Gastrocnemius medialis (tissue), 4 donors: ENCODE results near the gene CEP126.

Experiments used
- POLR2A ChIP-seq, 2 donors: fragments of 450-650 bp; IDR thresholded peaks; one replicate each; pipeline ENCODE4 v1.6.1; 2017; ENCODE audit warnings: antibody characterized with exemption in 2 of 2, mild to moderate bottlenecking in 2 of 2, moderate library complexity in 2 of 2
- TF ChIP-seq, protein P1 (sequence below), 5 experiments: fragments of 450-650 bp in 3 of 5; fragments of 200-600 bp in 2 of 5; sonication (generic) in 2 of 5; IDR thresholded peaks in 4 of 5; conservative IDR thresholded peaks in 1 of 5; 1 replicate in 4 of 5; 2 replicates in 1 of 5; pipeline ENCODE4 v1.5.1; 2016 to 2019; ENCODE audit warnings: antibody characterized with exemption in 5 of 5, mild to moderate bottlenecking in 3 of 5, moderate library complexity in 3 of 5

DNA sequence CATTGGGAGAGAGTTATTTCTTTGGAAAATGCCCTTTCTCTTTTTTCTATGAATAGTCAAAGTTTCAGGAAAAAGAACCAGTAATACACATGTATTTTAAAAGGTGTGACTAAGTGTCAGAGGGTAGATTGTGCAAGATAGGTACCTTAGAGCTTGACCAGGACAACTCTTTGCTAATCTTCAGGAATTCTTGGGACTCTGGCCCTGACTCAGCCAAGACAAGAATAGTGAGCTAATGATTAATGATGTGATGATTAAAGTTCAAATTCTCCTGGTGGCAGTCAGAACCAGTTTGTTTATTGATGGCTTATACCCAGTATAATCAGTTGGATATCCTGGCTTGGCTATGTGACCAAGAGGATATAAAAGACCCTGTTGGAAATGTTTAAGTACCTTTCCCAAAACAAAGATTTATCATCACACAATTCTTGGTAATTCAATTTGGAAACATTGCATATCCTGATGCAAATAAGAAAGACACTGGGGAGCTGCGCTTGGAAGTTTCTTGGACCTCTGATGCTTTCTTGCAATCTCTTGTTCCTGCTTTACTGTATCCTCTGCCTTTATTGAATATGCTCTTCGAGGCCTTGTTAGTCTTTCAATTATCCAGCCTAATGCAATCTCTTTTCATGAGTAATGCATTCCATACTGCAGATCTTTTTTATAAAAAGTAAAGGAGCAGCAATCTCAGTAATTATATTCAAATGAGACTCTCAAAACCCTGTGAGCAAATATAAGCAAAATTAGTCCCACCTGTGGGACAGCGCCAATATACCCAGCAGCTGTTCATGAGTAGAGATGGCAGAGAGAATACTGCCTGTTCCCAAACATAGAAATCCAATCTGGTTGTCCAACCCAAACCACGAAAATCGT lies 48.0 kb upstream of the CEP126 start:
- TF ChIP-seq, protein P1, sequence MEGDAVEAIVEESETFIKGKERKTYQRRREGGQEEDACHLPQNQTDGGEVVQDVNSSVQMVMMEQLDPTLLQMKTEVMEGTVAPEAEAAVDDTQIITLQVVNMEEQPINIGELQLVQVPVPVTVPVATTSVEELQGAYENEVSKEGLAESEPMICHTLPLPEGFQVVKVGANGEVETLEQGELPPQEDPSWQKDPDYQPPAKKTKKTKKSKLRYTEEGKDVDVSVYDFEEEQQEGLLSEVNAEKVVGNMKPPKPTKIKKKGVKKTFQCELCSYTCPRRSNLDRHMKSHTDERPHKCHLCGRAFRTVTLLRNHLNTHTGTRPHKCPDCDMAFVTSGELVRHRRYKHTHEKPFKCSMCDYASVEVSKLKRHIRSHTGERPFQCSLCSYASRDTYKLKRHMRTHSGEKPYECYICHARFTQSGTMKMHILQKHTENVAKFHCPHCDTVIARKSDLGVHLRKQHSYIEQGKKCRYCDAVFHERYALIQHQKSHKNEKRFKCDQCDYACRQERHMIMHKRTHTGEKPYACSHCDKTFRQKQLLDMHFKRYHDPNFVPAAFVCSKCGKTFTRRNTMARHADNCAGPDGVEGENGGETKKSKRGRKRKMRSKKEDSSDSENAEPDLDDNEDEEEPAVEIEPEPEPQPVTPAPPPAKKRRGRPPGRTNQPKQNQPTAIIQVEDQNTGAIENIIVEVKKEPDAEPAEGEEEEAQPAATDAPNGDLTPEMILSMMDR (IDR thresholded peaks at IDR 0.05 in 4 of 5, conservative IDR thresholded peaks at IDR 0.05 in 1 of 5): no peak
- no peak for TF ChIP-seq POLR2A (IDR thresholded peaks at IDR 0.05)
